ENCODE results near the gene OGFOD1.
"Not testable (repeated sequence)": the region's sequence is repeated elsewhere in the genome, so short reads cannot be mapped to it uniquely, and the experiment has no call there.

OGFOD1 gene

DNA sequence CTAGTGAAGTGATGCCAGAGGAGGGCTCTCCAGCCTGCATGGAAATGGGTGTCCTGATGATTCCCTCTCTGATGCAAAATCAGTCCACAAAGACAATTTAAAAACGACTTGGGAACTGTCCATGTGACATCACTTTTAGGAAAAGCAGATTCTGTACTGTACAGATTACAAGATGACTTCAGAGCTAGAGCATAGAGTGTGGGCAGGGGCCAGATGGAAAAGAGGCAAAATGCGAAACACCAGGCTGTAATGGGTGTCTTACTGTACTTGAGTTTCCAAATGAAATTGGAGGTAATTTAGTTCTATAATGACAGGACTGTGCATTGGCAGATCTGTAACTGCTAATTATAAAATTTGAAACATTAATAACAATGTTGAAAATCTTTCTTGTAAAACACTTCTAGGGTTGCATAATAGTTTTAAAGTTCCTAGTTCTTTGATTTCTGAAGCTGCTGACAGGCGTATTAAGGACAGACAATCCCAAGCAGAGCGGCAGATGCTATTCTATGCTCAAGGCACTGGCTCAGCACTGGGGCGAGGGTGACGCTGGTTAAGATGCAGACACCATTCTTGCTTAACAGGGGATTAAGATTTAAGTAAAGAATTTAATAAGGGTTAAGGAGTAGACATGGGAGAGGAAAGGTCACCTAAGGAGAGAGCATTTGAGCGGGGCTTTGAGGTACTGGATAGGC lies 29.6 kb downstream of the OGFOD1 start:
- no peak for DNase-seq (ENCODE audit: low spot score)

DNA sequence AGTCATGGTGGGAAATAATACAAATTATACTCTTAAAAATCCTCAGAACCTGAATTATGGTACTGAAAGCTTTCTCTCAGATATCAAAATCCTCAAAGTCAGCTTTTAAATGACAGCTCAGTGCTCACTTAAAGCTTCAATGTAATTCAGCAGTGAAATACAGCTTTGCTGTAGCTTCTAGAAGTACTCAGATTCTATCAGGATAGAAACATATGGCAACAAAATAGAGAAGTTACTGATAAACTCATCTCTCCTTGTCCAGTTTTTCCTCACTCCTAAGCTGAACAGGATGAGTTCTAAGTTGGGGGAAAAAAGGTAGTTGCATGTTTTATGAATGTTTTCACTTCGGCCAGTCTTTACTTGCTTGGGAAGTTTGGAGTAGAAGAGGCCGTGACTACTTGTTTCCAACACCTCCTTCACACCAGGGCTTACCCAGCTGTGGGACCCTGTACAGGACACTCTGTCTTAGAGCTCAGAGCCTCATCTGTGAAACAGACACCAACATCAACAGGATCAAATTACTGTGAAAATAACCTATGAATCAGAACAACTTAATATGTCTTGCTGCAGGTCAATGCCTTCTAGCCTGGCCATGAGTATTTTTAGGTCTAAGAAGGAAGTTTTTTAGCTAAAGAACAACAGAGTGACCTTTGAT lies 30.2 kb downstream of the OGFOD1 start:
- DNase-seq (ENCODE audit: low spot score), result no peak

DNA sequence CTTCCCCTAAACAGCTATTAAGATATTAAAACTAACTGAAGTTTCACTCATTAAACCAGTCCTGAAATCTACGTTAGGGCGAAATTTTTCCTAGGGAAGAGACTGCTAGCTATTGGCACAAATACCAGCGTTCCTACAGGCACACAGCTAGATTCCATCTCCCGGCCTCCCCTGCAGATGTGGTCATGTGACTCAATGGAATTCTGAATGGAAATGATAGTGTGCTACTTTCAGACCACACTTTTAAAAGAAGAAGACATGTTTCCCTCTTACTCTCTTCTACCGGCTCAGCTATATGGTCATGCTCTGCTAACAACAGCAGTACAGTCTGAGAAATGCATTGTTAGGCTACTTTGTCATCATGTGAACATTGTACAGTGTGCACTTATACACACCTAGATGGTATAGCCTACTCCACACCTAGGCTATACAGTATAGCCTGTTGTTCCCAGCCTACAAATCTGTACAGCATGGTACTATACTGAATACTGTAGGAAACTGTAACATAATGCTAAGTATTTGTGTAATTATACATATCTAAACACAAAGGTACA lies 31.4 kb downstream of the OGFOD1 start:
- no peak for DNase-seq (ENCODE audit: low spot score)

DNA sequence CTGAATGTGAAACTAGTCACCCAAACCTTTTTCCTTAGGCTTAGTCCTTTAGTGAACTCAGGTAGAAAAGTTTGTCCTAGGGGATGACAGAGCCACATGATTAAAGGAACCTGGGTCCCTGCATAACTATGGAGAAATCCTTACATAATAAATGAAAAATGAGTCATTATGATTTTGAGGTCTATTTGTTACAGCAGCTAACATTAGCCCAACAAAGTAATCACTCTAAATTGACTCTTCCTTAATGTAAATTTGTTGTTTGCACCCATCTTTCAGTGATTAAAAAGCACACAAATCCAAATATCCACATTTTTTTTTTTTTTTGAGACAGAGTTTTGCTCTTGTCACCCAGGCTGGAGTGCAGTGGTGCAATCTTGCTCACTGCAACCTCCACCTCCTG lies 32.0 kb downstream of the OGFOD1 start:
- DNase-seq (ENCODE audit: low spot score), result no peak

DNA sequence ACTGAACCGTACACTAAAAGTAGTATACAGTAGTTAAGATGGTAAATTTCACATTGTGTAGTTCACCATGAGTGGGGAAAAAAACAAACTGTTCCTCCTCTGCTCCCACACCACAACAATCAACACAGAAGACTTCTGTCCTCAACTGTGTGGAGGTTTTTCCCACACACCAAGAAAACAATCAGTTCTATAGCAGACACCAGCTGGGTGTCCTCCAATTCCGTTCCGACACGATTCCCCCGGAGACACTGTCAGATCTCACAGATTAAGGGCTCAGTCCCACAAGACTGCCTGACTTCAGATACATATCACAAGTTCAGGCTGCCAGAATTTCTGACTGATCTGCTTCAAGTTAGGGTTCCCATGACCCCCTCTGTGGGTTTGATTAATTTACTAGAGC lies 36.7 kb downstream of the OGFOD1 start:
- no peak for DNase-seq (ENCODE audit: low spot score)

DNA sequence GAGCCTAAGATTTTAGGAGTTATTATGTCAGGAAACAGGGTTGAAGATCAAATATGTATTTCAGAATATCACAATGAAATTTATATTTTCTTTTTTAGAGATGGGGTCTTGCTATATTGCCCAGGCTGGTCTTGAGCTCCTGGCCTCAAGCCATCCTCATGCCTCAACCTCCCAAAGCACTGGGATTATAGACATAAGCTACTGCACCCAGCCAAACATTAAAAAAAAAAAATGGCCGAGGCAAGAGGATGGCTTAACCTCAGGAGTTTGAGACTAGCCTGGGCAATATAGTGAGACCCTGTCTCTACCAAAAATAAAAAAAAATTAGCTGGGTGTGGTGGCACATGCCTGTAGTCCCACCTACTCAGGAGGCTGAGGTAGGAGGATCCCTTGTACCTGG lies 37.5 kb downstream of the OGFOD1 start:
- DNase-seq (ENCODE audit: low spot score), result not testable (repeated sequence)

DNA sequence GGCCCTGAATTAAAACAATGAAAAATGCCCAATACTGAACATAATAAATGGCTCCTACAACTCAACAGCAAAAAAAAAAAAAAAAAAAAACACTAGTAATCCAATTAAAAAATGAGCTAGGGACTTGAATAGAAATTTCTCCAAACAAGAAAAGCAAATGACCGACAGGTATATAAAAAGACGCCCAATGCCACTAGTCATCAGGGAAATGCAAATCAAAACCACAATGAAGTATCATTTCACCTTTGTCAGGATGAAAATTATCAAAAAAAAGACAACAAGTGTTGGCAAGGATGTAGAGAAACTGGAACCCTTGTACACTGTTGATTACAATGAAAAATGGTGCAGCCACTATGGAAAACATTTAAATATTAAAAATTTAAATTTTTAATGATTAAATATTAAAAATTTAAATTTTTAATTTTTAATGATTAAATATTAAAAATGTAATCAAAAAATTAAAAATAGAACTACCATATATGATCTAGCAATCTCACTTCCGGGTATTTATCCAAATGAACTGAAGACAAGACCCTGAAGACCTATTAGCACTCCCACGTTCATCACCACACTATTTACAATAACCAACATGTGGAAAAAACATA lies 40.4 kb downstream of the OGFOD1 start:
- no peak for DNase-seq (ENCODE audit: low spot score)

DNA sequence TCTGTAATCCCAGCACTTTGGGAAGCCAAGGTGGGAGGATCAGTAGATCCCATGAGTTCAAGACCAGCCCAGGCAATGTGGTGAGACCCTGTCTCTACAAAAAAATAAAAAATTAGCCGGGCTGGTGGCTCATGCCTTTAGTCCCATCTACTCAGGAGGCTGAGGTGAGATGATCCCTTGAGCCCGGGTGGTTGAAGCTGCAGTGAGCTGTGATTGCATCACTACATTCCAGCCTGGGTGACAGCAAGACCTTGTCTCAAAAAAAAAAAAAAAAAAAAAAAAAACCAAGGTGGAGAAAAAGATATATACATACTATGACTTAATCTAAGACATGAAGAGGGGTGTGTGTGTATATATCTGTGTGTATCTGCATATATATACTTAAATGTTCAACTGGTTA lies 41.8 kb downstream of the OGFOD1 start:
- DNase-seq (ENCODE audit: low spot score), result no peak

DNA sequence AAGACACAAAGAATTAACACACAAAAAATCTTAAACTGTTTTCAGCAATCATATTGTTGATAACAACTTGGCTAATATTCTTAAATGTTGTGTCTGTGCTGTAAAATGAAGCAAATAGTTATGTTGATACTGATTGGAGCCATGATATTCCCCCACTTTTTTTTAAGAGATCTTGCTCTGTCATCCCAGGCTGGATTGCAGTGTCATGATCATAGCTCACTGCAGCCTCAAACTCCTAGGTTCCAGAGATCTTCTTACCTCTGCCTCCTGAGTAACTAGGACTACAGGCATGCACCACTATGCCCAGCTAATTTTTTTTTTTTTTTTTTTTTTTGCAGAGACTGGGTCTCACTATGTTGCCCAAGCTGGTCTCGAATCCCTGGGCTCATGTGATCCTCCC lies 42.5 kb downstream of the OGFOD1 start:
- DNase-seq (ENCODE audit: low spot score), result no peak

DNA sequence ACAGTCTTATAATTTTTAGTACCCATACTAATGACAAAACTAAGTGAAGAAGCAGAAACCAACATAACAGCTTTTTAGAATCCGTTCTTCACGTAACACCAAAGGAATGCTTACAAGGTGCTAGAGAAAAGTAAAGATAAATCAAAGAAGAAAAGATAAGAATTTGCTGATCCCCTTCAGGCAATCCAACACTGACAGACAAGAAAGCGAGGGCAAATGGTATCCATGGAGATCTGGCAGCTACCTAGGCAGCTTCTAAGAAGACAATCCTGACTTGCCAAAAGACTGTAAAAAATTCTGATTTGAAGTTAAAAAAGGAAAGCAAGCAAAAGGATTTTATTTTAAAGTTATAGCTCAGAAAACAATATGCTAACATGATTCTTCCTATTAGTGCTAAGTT lies 53.8 kb downstream of the OGFOD1 start:
- no peak for DNase-seq (ENCODE audit: low spot score)

DNA sequence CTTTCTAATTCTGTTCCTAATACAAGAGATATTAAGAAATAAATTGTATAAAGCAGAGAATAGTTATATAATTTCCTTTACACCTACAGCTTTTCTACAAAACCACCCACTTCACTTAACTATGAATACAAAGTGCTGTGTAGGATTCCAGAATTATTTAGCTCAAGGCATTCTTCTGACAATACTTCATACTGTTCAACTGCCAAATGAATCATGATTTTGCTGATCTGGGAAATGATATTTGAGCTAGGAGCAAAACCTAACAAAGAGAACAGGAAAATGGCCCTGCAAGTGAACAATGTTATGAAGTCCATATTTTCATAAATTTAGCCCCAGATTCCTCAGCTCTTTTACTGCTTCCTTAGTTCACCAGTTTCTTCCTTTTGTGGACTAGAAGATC lies 55.6 kb downstream of the OGFOD1 start:
- no peak for DNase-seq (ENCODE audit: low spot score)

DNA sequence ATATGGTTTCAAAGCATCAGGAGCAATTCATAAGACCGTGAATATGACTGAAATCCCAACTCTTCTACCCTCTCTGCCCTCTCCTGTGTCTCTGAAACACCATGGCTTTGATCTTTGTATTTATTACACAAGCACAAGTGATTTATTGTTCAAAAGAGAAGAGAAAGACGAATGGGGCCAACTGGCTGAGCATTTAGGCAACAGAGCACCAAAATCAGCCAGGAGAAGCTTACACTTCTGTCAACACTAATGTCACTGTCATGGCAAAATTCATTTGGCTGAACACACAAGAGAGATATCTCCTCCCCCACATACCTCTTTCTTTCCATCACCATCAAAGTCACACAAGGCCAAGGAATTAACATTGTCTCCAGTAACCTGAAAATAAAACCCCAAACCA lies 59.2 kb downstream of the OGFOD1 start:
- DNase-seq (ENCODE audit: low spot score), result no peak

DNA sequence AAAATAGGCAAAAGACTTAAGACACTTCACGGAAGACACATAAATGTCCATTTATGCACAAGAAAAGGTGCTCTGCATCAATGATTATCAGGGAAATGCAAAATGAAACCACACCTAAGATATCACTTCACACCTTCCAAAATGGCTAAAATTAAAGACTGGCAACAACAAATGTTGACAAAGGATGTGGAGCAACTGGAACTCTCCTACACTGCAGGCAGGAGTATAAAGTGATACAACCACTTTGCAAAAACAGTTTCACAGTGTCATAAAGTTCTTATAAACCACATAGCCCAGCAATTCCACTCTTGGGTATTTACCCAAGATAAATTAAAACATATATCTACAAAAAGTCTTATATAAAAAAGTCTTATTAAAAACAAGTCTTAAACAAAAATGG lies 60.7 kb downstream of the OGFOD1 start:
- no peak for DNase-seq (ENCODE audit: low spot score)

DNA sequence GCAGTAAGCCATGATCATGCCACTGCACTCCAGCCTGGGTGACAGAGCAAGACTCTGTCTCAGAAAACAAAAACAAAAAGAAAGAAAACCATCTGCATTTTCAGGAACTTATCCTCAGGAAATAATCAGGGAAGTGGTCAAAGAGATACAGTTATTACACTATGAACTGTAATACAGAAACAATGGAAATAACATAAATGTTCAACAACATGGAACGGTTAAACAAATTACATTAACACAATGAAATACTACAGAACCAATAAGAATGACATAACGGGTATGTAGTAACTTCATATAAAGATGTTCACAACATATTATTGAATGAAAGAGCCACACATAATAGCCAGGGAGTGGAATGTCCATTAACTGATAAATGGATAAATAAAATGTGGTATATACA lies 61.7 kb downstream of the OGFOD1 start:
- no peak for DNase-seq (ENCODE audit: low spot score)

DNA sequence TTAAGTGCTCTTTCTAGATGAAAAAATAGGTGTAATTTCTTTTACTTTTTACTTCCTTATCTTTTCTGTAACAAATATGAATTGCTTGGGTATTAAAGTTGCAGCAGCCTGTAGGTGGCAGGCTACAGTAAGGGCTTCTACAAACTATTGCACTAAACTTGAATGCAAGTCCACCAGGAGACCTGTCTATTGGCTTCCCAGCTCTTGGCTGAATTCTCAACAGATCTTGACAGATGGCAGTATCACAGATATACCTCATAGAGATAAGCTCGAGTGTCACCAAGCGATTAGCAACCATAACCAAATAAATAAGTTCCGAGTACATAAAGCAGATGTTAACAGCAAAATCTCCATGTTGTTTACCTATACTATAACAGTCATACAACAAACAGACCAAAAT lies 62.6 kb downstream of the OGFOD1 start:
- DNase-seq (ENCODE audit: low spot score), result peak; percentile 42

DNA sequence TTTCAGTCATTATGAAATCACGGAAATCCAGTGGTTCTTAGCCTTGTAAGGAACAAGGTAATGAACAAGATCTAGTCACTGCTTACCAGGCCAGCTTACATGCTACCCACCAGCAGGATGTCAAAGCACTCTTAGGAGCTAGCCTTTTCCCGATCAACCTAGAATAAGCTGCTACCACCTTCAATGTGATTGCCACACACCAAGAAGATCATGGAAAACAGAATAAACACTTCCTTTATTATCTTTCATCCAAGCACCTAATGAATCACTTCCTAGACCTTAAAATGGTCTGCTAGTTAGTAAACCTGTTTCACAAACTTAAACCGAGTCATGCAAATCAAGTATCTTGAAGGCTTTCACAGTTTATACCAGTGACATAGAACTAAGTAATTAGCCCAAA lies 63.5 kb downstream of the OGFOD1 start:
- no peak for DNase-seq (ENCODE audit: low spot score)

DNA sequence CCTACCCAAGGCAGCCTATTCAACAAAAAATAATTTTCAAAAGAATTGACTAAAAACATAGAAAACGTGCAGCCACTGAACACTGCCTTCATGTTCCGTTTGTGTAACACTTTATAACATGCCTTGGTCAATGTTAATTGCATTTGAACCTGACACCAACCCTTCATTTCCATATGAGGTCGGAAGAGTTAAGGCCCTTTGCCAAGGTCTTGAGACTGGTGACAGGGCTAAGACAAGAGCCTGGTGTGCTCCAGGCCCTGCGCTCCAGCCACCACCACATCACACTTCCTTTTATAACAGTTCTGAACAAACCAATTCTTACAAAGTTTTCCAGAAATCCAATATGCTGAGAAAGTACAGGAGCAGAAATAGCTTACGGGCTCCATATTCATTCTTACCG lies 64.3 kb downstream of the OGFOD1 start:
- no peak for DNase-seq (ENCODE audit: low spot score)

DNA sequence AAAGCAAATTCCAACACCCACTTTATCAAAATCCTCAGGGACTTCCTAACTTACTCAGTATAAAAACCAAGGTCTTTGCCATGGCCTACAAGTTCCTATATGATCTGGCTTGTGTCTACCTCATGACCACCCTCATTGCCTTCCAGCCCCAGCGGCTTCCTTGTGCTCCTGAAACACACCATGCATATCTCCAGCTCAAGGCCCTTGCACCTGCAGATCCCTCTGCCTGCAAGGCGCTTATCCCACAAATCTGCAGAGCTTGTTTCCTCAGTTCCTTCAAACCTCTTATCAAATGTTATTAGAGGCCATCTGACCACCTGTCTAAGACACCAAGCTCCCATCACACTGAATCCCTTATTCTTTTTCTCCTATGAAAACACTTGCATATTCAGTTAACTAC lies 65.9 kb downstream of the OGFOD1 start:
- DNase-seq (ENCODE audit: low spot score), result no peak

DNA sequence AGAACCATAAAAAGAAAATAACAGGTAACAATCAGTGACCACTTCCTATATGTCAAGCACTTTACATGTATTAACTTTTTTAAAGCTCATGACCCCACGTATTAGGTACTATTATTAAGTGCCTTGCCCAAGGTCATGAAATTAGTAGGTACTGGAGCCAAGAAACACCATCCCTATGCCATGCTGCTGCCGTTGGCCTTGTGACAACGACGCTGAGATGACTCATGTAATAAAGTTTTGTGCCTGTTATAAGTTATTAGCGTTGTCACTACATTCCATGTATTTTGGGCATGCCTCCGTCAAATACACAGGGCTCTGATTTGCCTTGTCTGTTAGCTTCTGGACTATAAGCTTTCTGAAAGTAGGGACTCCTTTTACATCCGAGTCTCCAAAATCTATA lies 67.1 kb downstream of the OGFOD1 start:
- no peak for DNase-seq (ENCODE audit: low spot score)

DNA sequence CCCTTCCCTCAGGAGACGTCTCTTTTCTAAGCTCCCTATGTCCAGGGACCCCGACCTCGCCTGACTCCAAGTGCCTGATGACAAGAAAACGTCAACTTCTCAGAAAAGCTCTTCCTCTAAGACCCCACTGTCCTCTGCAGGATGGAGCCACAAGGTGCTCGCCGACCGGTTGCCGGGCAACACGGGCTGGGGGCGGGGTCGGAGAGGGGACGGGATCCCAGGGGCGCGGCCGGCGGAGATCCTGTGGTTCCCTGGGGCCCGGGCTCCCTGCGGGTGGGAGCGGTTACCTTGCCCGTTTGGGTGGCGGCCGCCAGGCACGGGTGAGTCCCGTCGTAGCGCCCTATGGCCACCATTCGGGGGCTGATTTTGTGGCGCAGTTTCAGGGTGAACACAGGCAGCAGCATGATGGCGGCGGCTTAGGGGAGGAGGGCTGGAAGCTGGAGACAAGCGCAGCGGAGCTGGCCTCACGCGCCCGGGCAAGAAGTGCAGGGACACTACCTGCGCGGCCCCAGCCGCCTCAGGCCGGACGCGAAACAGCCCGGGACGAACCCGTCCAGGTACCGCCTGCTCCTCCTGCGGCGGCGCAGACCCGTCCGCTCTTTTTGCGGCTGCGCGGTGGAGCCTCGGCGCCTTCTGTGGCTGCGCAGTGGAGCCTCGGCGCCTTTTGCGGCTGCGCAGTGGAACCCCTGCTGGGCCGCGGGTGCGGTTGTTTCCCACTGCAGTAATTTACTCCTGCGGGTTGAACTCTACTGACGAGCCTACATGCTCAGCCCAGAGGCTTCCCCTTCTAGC lies 68.3 kb downstream of the OGFOD1 start, which contains the start of gene BBS2:
TSS of gene BBS2 (minus strand) at position 566 of the 792 bp plus-strand sequence. CDS start at position 404, 162 bp downstream.
- DNase-seq (ENCODE audit: low spot score), result peak; percentile 89

DNA sequence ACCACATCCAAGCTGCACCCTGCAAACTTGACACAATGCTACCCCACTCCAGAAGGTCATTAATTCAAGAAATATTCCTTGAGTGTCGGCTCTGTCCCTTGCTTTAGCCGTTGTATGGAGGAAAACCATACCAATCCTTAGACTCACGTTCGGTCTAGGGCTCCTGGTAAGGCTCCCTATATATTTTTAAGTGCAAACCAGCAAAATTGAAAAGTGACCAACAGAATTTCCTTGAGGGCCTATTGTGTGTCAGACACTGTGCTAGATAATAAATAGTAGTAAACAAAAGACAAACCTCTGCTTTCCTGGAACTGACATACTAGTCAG lies 68.9 kb downstream of the OGFOD1 start:
- no peak for DNase-seq (ENCODE audit: low spot score)

DNA sequence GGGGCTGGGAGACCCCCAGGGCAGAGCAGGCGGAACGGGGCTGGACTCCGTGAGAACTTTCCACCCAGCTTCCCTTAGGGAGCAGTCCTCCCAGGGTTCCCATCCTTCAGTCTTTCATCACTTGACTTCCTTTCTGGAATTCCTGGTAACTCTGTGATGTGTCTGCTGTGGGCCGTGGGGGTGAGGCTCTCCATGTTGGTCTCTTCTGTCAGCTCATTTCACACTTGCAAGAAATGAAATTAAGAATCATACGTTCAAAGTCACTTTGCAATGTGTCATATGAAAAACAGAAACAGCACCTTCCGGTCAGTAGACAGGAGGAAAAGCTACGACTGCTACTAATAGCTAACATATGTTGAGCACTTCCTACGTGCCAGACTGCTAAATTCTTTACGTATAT lies 73.9 kb downstream of the OGFOD1 start:
- no peak for DNase-seq (ENCODE audit: low spot score)

Data from activated CD4-positive, alpha-beta T cell treated with anti-CD3 and anti-CD28 coated beads, Interleukin-2, Interleukin-4, amounts not matched to agents 100 ng/mL and 50 ng/mL, durations not matched to agents 16 hours and 8 hours (primary cell).